HEK293 (cell line): ENCODE results near the gene DRC7.

Experiments used
- CTCF ChIP-seq: fragments of 450-650 bp; formaldehyde crosslinking; IDR thresholded peaks from 2 replicates; pipeline ENCODE4 v1.5.1; 2016; ENCODE audit warnings: missing biosample characterization, missing genetic modification characterization
- TSHZ1 ChIP-seq: fragments of 450-650 bp; formaldehyde crosslinking; IDR thresholded peaks from 2 replicates; pipeline ENCODE4 v1.5.1; 2016; ENCODE audit warnings: missing biosample characterization, missing genetic modification characterization, borderline replicate concordance
- ZNF16 ChIP-seq: fragments of 450-650 bp; formaldehyde crosslinking; IDR thresholded peaks from 2 replicates; pipeline ENCODE4 v1.5.1; 2016; ENCODE audit warnings: low read depth, missing biosample characterization, missing genetic modification characterization
- ZNF274 ChIP-seq, 2 experiments: fragments of 200-500 bp in 1 of 2; fragments of 450-650 bp in 1 of 2; sonication (Bioruptor generic) in 1 of 2; formaldehyde crosslinking in 1 of 2; IDR thresholded peaks; 2 replicates each; pipeline versions ENCODE4 v1.5.1 to v1.6.1; 2014 to 2016; ENCODE audit warnings: borderline replicate concordance in 1 of 2, inconsistent platforms in 1 of 2, low read length in 1 of 2, missing biosample characterization in 1 of 2, missing genetic modification characterization in 1 of 2
- ZNF785 ChIP-seq: fragments of 450-650 bp; formaldehyde crosslinking; IDR thresholded peaks from 2 replicates; pipeline ENCODE4 v1.5.1; 2016; ENCODE audit warnings: missing biosample characterization, missing genetic modification characterization

- TF ChIP-seq CTCF (tag by site-specific recombination): no peak
- no peak for TF ChIP-seq ZNF274 (IDR thresholded peaks at IDR 0.05; ENCODE audit: low read length)
- TF ChIP-seq ZNF274 (tag by site-specific recombination; IDR thresholded peaks at IDR 0.05; ENCODE audit: borderline replicate concordance): no peak
- no peak for TF ChIP-seq ZNF16 (tag by site-specific recombination)
- TF ChIP-seq ZNF785 (tag by site-specific recombination): no peak
- no peak for TF ChIP-seq TSHZ1 (tag by site-specific recombination)
Measured at GRCh38 chr16:57694725-57695679, at the start of gene DRC7.
